ENCODE data around the gene CCDC182.

CCDC182 gene

DNA sequence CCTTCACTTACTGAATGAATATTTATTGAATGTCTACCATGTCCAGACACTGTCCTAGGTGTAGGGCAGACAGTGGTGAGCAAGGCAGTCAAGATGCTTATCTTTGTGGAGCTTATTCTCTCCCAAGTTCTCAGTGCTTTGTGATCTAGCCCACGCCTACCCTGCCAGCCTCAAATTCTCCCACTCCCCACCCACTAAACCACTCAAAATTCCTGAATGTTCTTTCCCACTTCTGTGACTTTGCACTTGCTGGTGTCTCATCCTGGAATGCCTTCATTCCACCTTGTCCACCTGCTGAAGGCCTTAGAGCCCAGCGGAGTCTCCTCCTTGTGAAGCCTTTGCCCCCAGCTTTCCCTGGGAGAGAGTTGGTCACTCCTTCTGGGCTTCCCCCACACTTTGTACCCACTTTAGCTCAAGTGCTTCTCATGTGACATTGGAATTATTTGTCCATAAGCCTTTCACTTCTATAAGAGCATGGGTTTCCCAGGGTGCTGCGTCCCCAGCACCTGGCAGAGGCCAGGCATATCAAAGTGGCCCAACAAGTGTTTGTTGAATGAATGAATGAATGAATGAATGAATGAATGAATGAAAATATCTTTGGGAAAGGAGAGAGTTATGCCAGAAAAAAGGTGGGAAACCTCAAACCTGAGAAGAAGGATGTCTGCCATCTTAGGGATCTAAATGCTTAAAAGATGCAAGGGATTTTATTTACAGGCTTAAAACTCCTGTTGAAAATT lies 23.0 kb downstream of the CCDC182 start:
- H3K4me3 ChIP-seq (ENCODE audit: low read depth, low read length) = no peak overlapping the region
- in situ Hi-C loops (cut with HindIII; ENCODE audit: low sequenced_read_pairs) = no loop called here
- DNase-seq (ENCODE audit: low read depth, low spot score) = no peak
- TF ChIP-seq, protein P1, sequence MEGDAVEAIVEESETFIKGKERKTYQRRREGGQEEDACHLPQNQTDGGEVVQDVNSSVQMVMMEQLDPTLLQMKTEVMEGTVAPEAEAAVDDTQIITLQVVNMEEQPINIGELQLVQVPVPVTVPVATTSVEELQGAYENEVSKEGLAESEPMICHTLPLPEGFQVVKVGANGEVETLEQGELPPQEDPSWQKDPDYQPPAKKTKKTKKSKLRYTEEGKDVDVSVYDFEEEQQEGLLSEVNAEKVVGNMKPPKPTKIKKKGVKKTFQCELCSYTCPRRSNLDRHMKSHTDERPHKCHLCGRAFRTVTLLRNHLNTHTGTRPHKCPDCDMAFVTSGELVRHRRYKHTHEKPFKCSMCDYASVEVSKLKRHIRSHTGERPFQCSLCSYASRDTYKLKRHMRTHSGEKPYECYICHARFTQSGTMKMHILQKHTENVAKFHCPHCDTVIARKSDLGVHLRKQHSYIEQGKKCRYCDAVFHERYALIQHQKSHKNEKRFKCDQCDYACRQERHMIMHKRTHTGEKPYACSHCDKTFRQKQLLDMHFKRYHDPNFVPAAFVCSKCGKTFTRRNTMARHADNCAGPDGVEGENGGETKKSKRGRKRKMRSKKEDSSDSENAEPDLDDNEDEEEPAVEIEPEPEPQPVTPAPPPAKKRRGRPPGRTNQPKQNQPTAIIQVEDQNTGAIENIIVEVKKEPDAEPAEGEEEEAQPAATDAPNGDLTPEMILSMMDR (IDR thresholded peaks at IDR 0.05; ENCODE audit: low read depth, low read length) = no peak

DNA sequence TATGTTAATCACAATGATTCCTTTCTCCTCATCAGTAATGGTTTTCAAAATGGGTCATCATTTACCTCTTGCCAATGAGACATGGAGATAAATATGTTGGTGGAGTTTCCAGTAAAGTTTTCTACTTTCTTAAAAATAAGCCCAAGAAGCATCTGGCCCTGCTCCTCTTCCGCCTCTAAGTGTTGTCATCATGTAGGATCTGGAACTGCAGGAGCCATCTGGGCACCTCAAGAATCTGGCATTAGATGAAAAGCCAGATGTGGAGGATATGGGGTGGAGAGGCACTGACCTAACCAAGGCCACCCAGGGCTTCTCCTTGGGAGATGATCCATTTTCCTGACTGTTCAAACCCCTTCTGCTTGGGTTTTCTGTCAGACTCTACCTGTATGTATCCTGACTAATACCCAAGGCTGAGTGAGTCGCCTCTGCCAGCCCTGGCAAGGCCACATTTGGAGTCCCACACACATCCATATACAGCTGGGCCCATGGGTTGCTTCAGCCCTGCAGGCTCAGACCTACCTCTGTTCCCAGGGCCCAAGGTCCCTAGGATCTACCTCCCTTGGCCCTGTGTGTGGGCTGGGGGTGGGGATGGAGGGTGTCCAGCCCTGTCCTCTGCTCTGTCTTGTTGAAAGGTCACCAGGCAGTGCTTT lies 24.6 kb downstream of the CCDC182 start:
- H3K4me3 ChIP-seq (ENCODE audit: low read depth, low read length) = no peak overlapping the region
- in situ Hi-C loops (cut with HindIII; ENCODE audit: low sequenced_read_pairs) = no loop called here
- DNase-seq (ENCODE audit: low read depth, low spot score) = no peak
- TF ChIP-seq, protein P1 (IDR thresholded peaks at IDR 0.05; ENCODE audit: low read depth, low read length) = no peak

DNA sequence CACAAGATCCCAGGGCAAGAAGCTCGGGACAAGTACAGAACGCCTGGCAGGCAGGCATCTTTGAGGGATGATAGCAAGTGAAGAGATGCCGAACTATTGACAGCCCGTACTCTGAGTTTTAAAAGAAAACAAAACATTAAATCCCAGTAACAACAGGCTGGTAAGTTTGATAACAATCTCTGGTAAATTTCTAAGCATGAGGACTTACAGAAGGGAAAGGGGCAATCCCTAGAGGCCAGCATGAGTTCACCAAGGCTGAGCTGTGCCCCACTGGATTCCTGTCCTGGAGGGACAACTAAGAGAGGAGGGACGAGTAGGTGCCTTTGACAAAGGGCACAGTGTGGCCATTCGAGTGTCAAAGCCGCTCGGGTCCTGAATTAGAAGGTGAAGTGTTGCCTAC lies 26.2 kb downstream of the CCDC182 start:
- no peak overlapping the region for H3K4me3 ChIP-seq (ENCODE audit: low read depth, low read length)
- TF ChIP-seq, protein P1 (IDR thresholded peaks at IDR 0.05; ENCODE audit: low read depth, low read length) = no peak
- in situ Hi-C loops (cut with HindIII; ENCODE audit: low sequenced_read_pairs) = no loop called here

DNA sequence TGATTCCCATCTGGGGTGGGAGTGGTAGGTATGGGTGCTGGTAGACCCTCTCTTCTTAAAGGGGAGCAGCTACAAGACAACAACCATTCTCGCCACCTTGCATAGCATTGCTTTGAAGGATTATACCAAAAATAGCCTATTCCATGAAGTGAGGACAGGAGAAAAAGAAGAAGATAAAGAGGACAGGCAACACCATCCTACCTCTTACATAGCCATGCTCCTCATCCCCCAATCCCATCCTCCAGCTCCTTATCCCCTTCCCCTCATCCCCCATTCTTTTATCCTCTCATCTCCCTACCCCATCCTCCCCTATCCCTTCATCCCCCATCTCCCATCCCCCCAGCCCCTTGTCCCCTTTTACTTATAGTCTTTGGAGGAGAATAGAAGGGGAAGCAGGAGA lies 29.1 kb downstream of the CCDC182 start:
- H3K4me3 ChIP-seq (ENCODE audit: low read depth, low read length) = no peak overlapping the region
- in situ Hi-C loops (cut with HindIII; ENCODE audit: low sequenced_read_pairs) = no loop called here
- TF ChIP-seq, protein P1 (IDR thresholded peaks at IDR 0.05; ENCODE audit: low read depth, low read length) = no peak
- DNase-seq (ENCODE audit: low read depth, low spot score) = no peak

More for the DNA sequence above, 26.2 kb downstream of the CCDC182 start:
- DNase-seq (ENCODE audit: low read depth, low spot score) = no peak

DNA sequence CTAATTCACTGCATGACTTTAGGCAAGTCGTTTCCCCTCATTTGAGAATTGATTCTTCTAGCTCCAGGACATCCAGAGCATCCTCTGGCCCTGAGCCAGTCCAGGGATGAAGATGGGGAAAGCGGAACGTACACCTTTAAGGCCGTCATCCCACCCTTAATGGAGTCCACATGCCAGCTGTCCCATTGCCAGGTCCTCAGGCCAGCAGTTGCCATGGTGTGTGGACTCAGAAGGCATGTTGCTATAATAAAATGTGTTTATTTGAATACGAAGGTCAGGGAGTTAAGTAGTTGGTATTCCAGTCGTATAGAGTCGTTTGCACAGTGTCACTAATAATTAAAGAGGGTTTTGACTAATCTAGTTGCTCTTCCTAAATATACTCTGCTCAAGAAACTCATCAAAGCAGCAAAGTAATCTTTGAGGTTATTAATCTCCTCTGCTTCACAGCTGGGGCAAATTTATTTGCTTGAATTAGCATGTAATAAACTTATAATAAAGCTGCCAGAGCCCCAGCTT lies 30.4 kb downstream of the CCDC182 start:
- in situ Hi-C loops (cut with HindIII; ENCODE audit: low sequenced_read_pairs) = no loop called here
- TF ChIP-seq, protein P1 (IDR thresholded peaks at IDR 0.05; ENCODE audit: low read depth, low read length) = no peak
- H3K4me3 ChIP-seq (ENCODE audit: low read depth, low read length) = no peak overlapping the region
- DNase-seq (ENCODE audit: low read depth, low spot score) = no peak

DNA sequence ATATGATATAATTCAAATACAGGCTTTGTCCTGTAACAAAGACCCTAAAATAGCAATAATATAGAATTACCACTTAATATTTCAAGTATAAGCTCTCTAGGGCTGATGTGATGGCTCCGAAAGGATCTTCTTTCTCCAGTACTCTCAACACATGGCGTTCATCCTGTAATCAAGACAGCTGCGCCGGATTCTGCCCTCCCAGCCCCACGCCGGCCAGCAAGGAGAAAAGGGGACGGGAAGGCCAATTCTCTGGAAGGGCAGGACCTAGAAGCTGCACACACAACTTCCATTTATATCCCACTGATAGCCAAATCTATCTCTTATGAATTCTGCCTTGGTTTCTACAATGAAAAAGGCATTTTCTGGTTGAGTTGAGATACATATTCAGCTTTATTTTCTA lies 32.0 kb downstream of the CCDC182 start:
- no peak for DNase-seq (ENCODE audit: low read depth, low spot score)
- TF ChIP-seq, protein P1 (IDR thresholded peaks at IDR 0.05; ENCODE audit: low read depth, low read length) = no peak

More for the DNA sequence above, 32.0 kb downstream of the CCDC182 start:
- H3K4me3 ChIP-seq (ENCODE audit: low read depth, low read length) = no peak overlapping the region
- in situ Hi-C loops (cut with HindIII; ENCODE audit: low sequenced_read_pairs) = no loop called here
